ENCODE measurements around the gene THAP7.

DNA sequence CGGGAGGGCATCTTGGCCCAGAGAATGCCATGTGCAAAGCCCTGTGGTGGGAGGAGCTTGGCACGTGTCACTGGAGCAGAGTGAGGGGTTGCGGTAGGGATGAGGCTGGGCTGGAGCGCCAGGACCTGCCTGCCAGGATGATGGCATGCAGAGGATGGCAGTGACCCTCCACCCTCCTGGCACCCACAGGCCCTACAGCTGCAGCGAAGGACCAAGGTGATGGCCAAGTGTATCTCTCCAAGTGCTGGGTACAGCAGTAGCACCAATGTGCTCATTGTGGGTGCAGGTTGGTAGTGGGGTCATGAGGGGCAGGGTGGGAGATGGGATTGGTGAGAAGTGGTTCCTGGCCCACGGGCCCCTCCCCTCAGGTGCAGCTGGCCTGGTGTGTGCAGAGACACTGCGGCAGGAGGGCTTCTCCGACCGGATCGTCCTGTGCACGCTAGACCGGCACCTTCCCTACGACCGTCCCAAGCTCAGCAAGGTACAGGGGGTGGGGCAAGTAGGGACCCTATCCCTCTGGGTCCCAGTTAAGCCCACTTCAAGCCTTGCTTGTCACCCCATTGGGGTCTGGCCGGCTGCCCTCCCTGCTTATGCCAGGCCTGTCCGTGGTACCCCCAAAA is 27.5 kb downstream of the THAP7 start:
- TF ChIP-seq POLR2AphosphoS5 (IDR thresholded peaks at IDR 0.05), result no peak
- TF ChIP-seq, protein P1, sequence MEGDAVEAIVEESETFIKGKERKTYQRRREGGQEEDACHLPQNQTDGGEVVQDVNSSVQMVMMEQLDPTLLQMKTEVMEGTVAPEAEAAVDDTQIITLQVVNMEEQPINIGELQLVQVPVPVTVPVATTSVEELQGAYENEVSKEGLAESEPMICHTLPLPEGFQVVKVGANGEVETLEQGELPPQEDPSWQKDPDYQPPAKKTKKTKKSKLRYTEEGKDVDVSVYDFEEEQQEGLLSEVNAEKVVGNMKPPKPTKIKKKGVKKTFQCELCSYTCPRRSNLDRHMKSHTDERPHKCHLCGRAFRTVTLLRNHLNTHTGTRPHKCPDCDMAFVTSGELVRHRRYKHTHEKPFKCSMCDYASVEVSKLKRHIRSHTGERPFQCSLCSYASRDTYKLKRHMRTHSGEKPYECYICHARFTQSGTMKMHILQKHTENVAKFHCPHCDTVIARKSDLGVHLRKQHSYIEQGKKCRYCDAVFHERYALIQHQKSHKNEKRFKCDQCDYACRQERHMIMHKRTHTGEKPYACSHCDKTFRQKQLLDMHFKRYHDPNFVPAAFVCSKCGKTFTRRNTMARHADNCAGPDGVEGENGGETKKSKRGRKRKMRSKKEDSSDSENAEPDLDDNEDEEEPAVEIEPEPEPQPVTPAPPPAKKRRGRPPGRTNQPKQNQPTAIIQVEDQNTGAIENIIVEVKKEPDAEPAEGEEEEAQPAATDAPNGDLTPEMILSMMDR (IDR thresholded peaks at IDR 0.05), result no peak

Measured in esophagus muscularis mucosa (tissue), 3 donors.